ENCODE measurements around the gene PAQR7.

DNA sequence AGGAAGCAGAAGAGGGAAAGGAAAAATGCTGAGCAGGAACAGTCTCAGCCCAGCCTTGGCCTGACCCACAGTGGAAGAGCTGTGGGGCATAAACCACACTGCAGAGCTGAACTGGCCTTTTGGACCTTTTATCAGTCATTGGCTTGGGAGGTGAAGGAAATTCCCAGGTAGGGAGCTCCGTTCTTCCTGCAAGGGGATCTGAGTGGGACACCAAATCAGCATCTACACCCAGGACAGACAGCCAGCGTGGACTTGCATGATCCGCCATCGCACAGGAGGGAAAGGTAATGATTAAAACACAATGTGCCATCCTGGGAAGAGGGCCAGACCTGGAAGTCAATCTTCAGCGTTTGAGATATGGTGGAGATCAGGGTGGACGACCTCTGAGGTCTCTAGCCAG lies 56.9 kb downstream of the PAQR7 start:
- TF ChIP-seq EMX1 (CRISPR knock-in tag; IDR thresholded peaks at IDR 0.05) (no peak), MAX (CRISPR knock-in tag; IDR thresholded peaks at IDR 0.05) (no peak), JUN (CRISPR knock-in tag; IDR thresholded peaks at IDR 0.05) (no peak), CTCF (IDR thresholded peaks at IDR 0.05) (no peak), FOXK1 (CRISPR knock-in tag; IDR thresholded peaks at IDR 0.05) (no peak), TEAD4 (CRISPR knock-in tag; IDR thresholded peaks at IDR 0.05) (no peak)
- TF ChIP-seq, protein P1, sequence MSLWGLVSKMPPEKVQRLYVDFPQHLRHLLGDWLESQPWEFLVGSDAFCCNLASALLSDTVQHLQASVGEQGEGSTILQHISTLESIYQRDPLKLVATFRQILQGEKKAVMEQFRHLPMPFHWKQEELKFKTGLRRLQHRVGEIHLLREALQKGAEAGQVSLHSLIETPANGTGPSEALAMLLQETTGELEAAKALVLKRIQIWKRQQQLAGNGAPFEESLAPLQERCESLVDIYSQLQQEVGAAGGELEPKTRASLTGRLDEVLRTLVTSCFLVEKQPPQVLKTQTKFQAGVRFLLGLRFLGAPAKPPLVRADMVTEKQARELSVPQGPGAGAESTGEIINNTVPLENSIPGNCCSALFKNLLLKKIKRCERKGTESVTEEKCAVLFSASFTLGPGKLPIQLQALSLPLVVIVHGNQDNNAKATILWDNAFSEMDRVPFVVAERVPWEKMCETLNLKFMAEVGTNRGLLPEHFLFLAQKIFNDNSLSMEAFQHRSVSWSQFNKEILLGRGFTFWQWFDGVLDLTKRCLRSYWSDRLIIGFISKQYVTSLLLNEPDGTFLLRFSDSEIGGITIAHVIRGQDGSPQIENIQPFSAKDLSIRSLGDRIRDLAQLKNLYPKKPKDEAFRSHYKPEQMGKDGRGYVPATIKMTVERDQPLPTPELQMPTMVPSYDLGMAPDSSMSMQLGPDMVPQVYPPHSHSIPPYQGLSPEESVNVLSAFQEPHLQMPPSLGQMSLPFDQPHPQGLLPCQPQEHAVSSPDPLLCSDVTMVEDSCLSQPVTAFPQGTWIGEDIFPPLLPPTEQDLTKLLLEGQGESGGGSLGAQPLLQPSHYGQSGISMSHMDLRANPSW (CRISPR knock-in tag; conservative IDR thresholded peaks at IDR 0.05; ENCODE audit: low read depth), result no peak

All from WTC11 (cell line).